SK-N-MC (cell line): ENCODE data around the gene PSTPIP1.

Experiments used
- EZH2 ChIP-seq: fragments of 200-600 bp; sonication (generic); IDR thresholded peaks from one replicate; pipeline ENCODE4 v1.6.1; 2017; ENCODE audit warnings: antibody characterized with exemption
- POLR2AphosphoS5 ChIP-seq: IDR thresholded peaks from 2 replicates; pipeline ENCODE4 v1.6.1; 2012; ENCODE audit warnings: mild to moderate bottlenecking, low read depth, low read length, borderline replicate concordance

DNA sequence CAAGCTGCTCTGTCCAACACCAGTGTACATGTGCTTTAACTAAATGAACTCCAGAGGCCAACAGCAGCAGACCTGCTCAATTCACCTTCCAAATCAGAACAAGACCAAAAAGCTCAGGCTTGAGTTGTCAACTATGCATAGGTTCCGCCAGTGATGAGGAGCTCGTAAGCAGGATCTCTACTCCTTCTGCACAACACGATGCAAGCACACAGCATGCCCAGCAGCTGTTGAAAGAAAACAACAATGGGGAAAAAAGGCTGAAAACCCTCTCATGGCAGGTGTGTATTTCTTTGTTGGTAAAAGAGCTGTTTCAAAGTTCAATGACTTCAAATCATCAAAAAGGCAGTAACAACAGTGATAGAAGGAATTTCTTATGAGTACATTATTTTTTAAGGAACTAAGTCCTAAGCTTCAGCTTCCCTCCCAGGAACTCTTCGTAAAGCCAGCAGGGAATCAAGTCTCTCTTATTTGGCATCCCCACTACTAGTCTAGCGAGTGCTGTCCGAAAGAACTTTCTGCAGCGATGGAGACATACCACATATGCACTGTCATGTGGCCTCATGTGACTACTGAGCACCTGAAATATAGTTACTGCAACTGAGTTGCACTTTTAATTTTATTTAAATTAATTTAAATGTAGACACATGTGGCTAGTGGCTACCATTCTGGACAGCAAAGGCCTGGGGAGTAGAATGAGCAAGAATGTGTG lies 51.9 kb downstream of the PSTPIP1 start:
- TF ChIP-seq EZH2: no peak
- no peak for TF ChIP-seq POLR2AphosphoS5
